Retina (tissue), 1 donor: ENCODE data around the gene MYL3.
"Not testable (repeated sequence)": the region's sequence is repeated elsewhere in the genome, so short reads cannot be mapped to it uniquely, and the experiment has no call there.

ENCODE experiments used
- DNase-seq: peaks from one replicate; pipeline ENCODE4 v3.0.0-alpha.2; 2016

The MYL3 gene

DNA sequence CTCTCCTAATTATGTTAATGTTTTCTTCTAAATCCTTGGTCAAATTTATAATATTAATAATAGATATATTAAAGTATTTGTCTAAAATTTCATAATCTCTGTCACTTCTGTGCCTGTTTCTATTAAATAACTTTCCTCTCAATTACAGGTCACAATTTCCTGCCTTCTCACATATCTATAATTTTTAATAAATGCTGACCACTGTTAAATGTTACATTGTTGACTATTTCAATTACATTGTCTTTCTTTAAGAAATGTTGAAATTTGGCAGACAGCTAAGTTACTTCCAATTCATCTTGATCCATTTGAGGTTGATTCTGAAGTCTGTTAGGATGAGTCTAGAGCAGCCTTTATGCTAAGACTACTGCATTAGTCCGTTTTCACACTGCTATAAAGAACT lies 41.7 kb downstream of the MYL3 start:
- no peak for DNase-seq

GRCh38 chr3:46820852-46821251 lies 42.4 kb downstream of the MYL3 start:
- no peak for DNase-seq

DNA sequence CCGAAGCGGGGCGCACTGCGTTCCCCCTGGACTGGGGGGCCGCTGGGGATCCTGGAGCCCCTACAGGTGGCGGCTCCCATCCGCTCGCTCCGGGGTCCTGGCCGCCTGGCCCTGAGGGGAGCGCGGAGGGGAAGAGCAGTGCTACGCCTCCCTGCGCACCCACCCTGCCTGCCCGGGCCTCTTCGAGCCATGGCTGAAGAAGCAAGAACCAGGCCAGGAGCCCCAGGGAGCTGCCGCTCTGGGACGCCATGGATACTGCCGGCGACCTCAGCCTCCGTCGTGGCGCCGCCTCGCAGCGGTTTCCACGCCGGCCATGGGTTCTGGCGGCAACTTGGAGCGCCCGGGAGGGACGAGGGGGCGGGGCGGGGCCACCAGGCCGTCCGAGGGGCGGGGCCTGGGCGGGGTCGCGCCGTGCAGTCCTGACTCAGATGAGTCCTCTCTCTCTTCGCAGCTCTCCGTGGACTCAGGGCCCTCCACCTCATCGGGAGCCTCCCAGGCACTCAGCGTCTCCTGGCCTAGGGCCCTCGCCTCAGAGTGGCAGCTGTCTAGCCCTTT lies 50.9 kb downstream of the MYL3 start:
- peak; percentile 85 for DNase-seq

DNA sequence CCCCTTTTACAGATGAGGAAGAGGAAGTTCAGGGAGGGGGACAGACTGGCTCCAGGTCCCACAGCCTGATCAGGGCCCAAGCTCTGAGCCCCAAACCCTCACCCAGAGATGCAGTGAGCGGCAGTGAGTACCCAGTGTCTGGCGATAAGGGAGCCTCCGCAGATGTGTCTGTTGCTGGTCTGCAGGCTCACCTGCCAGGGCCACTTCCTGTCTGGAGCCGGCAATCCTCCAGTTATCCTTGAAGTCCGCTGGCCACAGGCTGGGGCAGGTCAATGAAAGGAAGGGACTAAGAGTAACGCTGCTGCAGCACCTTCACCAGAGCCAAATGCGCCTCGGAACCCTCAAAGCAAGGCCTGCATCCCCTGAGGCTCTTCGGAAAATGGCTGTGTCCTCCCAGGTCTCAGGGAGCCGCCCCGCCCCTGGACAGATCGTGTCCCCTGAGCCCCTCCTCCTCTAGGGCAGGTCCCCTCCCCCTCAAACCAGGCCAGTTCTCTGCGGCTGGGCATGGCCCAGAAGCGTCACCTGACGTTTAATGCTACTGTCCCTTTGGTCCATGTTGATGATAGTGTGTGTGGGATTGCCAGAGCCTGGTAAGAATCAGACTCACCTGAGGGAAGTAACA lies 51.5 kb downstream of the MYL3 start:
- no peak for DNase-seq

DNA sequence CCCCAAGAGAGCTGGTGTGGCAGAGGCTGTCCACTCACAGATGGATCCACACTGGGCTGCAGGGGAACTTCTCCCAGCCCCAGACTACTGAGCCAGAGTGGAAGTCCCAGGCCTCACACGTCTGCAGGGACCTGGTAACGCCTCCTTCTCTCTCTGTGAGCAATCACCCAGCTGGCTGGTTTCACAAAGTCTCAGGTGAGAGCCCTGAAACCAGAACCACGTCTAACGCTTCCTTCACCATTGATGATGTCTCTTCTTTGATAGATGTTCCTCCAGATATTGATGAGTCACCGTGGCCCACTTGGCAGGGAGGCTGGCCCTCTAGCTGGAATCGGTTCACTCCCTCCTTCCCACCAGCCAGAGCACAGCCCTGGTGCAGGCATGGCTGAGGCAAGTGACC lies 54.5 kb downstream of the MYL3 start:
- not testable (repeated sequence) for DNase-seq
